Fibroblast of skin of left quadriceps (primary cell): ENCODE results near the gene KATNB1.

Source experiments
- DNase-seq, 2 experiments: peaks; one replicate each; pipeline ENCODE4 v3.0.0-alpha.2; 2013; ENCODE audit warnings: low read depth in 2 of 2

KATNB1 gene, protein sequence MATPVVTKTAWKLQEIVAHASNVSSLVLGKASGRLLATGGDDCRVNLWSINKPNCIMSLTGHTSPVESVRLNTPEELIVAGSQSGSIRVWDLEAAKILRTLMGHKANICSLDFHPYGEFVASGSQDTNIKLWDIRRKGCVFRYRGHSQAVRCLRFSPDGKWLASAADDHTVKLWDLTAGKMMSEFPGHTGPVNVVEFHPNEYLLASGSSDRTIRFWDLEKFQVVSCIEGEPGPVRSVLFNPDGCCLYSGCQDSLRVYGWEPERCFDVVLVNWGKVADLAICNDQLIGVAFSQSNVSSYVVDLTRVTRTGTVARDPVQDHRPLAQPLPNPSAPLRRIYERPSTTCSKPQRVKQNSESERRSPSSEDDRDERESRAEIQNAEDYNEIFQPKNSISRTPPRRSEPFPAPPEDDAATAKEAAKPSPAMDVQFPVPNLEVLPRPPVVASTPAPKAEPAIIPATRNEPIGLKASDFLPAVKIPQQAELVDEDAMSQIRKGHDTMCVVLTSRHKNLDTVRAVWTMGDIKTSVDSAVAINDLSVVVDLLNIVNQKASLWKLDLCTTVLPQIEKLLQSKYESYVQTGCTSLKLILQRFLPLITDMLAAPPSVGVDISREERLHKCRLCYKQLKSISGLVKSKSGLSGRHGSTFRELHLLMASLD

GRCh38 chr16:57735755-57736418 is at the start of gene KATNB1:
TSS of gene KATNB1 (plus strand) at chr16:57735770. CDS start at chr16:57737244, 1,474 bp downstream.
- no peak for DNase-seq

DNA sequence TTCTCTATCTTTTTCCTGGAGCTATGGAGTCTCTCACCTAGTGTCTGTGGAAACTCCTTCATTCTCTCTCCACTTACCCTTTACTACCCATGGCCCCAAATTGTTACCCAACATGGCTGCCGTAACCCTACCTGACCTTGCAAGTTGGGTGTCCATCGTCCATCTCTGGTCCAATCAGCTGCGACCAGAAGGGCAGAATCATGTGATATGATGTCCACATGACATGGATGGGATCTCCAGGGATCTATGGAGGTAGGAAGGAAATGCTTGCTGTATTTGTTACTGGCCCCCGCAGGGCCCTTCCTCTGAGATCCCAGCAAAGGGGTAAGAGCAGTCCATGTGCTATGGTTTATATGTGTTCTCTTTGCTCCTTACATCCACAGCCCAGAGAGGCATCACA is 49.0 kb upstream of the KATNB1 start:
- DNase-seq: no peak

- DNase-seq: no peak
Observed at GRCh38 chr16:57687363-57687929, 48.1 kb upstream of the KATNB1 start.

DNA sequence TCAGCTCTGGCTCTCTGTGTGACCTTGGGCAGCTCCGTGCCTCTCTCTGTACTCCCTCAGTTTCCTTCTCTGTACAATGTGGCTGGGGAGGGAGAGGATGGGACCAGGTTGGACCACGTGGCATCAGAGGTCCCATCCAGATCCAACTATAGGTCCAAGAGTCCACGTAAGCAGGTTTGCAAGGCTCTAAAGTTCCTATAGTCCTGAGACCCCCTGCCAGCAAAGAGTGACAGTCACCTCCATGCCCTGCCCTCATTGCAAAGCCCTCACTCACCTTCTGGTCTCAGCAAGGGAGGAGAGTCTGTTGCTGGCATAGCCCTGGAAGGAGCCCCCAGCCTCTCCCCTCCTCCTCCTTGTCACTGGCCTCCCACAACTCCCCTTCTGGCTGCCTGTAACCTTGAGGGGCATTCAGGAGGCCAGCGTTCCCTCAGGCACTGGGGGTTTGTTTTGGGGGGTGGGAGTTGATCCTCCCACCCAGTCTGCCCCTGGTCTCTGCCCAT is 47.0 kb upstream of the KATNB1 start:
- no peak for DNase-seq

DNA sequence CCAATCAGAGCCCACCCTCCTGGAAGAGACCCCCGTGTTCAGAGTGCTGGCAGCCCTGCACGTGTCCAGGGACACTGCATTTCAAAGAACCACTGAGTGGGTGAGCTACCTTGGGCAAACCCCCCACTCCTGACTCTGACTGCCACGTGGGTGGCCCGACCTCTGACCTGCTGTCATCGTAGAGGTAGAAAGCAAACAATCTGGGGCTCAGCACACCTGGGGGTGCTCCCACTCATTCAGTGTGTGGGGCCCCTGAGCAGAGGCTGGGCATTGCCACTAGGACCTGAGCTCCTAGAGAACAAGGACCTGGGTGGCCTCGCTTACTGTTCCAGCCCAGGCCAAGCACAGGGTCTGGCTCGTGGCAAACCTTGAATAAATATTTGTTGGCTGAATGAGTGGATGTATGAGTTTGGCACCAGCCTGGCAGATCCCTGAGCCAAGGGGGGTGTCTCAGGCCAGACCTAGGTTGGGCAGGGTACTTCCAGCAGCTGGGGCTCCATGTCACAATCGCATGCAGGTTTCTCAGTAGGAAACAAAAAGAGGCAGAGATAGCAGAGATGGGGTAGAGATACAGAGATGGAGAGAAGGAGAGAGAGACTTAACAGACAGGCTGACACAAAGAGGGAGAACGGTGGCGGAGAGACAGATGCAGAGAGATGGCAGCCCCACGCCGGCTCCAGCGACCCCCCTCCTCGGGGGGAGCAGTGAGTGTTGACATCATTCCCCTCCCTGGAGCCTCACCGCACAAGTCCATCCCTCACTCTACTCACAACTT is 46.4 kb upstream of the KATNB1 start:
- no peak for DNase-seq

GRCh38 chr16:57689762-57690558 is 45.6 kb upstream of the KATNB1 start:
- no peak for DNase-seq

- no peak for DNase-seq
Observed at GRCh38 chr16:57690782-57691471, 44.6 kb upstream of the KATNB1 start.

DNA sequence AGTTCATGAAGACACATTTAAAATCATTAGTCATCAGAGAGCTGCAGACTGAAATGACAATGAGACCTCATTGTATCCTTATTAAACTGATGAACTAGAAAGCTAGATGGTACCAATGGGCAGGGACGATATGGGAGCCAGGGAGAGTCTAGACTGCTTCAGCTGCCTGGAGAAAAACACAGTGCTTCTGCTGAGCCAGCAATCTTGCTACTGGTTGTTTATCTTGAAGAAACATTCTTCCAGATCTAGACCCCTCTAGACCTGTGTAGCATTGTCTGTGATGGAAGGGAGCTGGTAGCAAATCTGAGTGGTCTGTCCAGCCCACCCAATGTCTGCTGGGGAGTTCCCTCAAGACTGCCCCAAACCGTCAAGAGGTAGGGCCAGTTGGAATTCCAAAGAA is 42.9 kb upstream of the KATNB1 start:
- DNase-seq: no peak

GRCh38 chr16:57693550-57693949 is 42.0 kb upstream of the KATNB1 start:
- no peak for DNase-seq

DNA sequence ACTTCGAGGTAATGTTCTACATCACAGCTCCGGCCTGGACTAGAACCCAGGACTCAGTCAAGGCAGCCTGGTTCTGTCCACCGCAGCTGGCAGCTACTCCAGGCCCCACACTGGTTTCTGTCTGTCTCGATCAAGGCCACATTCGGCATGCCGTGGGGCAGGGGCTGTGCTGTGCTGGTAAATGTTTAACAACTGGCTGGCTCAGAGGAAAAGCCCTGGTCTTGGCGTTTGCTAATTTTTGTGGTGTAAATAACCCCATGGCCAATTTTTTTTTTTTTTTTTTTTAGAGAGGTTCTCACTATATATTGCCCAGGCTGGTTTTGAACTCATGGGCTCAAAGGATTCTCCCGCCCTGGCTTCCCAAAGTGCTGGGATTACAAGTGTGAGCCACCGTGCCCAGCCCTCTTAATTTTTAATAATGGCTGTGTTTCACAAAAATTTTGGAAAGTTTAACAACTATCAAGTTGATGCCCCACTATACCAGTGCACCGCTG is 41.3 kb upstream of the KATNB1 start:
- no peak for DNase-seq

DNA sequence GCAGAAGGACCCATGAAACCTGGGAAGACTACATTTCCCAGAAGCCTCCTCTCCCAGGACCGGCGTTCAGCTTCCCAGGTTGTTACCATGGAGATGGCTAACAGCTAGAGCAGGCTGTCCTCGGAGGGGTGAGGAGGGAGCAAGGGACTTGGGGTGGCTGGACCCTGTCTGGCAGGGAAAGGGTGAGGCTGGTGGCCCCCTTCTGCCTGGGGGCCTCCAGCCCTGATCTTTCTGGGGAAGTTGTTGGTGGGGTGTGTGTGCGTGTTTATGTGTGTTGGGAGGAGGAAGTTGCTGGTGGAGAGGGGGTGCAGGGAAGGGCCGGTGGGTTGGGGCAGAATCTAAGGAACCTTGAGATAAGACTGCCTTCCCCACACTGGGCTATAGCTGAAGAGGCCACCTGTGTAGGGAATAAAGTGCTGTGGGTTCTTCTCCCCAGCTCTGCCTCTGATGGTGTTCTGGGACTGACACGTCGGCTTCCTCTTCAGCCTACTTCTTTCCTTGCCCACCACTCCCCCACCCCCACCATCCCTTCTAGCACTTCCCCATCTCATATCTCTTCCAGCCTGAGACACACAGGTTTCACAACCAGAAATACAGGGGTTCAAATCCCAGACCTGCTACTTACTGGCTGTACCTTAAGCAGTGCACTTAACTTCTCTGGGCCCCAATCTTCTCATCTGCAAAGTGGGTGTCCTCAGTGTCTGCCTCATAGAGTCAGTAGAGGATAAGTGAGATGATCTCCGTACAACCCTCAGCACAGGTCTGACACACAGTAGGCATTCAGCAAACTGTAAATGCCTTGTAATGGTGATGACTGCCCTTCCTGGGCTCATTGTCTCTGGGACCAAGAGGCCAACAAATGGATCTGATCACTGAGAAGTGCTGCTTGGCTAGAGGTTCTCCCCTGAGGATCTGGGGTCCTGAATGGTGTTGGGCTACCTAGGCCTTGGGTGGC is 40.6 kb upstream of the KATNB1 start, which contains the start of gene DRC7:
TSS of gene DRC7 (plus strand) at position 82 of the 955 bp plus-strand sequence. CDS start 3,144 bp downstream, outside the sequence.
- DNase-seq: peak in 1 of 2 experiments; percentile 7

GRCh38 chr16:57695680-57696069 is 39.9 kb upstream of the KATNB1 start:
- DNase-seq: no peak

- DNase-seq: no peak
Observed at GRCh38 chr16:57696240-57696639, 39.3 kb upstream of the KATNB1 start.

DNA sequence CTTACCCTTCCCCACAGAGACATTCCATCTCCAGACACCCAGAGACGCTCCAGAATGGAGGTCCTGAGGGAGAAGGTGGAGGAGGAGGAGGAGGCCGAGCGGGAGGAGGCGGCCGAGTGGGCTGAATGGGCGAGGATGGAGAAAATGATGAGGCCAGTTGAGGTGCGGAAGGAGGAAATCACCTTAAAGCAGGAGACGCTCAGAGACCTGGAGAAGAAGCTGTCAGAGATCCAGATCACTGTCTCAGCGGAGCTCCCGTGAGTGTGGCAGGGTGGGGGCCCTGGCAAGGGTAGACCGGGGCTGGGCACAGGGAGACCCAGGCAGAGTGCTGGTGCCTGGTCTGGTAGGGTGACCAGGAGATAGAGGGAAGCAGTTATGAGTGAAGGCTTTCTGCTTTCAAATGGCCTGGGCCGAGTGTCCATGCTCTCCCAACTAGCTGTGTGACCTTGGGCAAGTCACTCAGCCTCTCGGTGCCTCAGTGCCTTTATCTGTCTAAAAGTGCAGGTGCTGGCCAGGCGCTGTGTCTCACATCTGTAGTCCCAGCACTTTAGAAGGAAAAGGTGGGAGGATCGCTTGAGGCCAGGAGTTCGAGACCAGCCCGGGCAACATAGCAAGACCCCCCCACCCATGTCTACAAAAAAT is 37.6 kb upstream of the KATNB1 start:
- DNase-seq: no peak

DNA sequence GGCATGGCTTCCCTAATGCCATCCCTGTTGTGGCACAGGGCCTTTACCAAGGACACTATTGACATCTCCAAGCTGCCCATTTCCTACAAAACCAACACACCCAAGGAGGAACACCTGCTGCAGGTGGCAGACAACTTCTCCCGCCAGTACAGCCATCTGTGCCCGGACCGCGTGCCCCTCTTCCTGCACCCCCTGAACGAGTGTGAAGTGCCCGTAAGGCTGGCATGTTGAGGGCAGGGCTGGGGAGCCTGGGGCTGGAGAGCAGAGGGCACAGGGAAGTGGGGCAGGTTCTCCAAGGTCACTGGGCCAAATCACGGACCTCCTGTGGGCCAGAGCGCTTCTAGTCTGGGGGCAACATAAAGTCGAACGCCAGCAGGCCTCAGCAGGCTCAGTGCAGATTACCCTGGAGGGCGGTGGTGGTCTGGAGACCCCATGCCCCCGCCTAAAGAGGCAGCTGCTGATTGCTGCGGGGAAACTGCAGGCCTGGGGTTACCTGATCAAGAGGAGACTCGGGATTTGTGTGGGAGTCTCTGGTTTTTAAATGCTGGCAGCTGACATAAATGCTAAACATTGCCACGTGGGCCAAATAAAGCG is 36.7 kb upstream of the KATNB1 start:
- DNase-seq: no peak

GRCh38 chr16:57699481-57699880 is 36.1 kb upstream of the KATNB1 start:
- DNase-seq: no peak

DNA sequence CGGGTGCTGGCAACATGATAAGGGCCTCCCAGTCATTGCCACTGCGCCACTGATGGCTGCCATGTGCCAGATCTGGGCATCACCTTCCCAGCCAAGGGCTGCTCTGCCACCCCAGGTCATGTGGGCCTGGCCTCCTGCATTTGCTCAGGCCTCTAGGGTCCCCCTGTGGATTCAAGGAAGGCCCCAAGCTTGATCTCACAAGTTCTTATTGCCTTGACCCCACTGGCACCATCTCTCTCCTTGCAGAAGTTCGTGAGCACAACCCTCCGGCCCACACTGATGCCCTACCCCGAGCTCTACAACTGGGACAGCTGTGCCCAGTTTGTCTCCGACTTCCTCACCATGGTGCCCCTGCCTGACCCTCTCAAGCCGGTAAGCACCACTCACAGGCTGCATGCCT is 35.7 kb upstream of the KATNB1 start:
- no peak for DNase-seq
